ENCODE measurements around the gene MMADHC.

Gene MMADHC

GRCh38 chr2:149622343-149622742 lies 34.8 kb upstream of the MMADHC start:
- CTCF ChIA-PET: no interaction called here
- H3K36me3 ChIP-seq (ENCODE audit: control insufficient read depth in 4 of 4, insufficient read depth in 4 of 4, low read length in 3 of 4): no peaks in the 10 kb centered on the region
- POLR2A ChIA-PET: no interaction called here
- no peak overlapping the region for H3K4me3 ChIP-seq (ENCODE audit: control insufficient read depth in 1 of 7, extremely low read depth in 1 of 7, insufficient read depth in 4 of 7, low read depth in 2 of 7, low read length in 6 of 7)
- no peaks in the 10 kb centered on the region for H3K4me1 ChIP-seq (ENCODE audit: control extremely low read depth in 1 of 4, control insufficient read depth in 4 of 4, insufficient read depth in 4 of 4, low read length in 3 of 4)
- no peak for DNase-seq
- H3K27ac ChIP-seq (ENCODE audit: insufficient read depth in 1 of 2, low read depth in 1 of 2, low read length in 2 of 2, poor library complexity in 1 of 2, severe bottlenecking in 2 of 2): no peak overlapping the region
- no peaks in the 10 kb centered on the region for H3K9me3 ChIP-seq (ENCODE audit: control extremely low read depth in 1 of 5, control insufficient read depth in 4 of 5, insufficient read depth in 2 of 5, low read depth in 1 of 5, low read length in 4 of 5)
- WGBS (ENCODE audit: insufficient coverage): 100% methylated on average over 1 of the region's 1 CpG
- no peaks in the 10 kb centered on the region for H3K27me3 ChIP-seq (replicated peaks in 2 of 5; ENCODE audit: control insufficient read depth in 4 of 5, insufficient read depth in 5 of 5, low read length in 4 of 5)

GRCh38 chr2:149617476-149617875 lies 29.9 kb upstream of the MMADHC start:
- CTCF ChIA-PET: no interaction called here
- H3K9me3 ChIP-seq (ENCODE audit: control extremely low read depth in 1 of 5, control insufficient read depth in 4 of 5, insufficient read depth in 2 of 5, low read depth in 1 of 5, low read length in 4 of 5): no peaks in the 10 kb centered on the region
- POLR2A ChIA-PET: no interaction called here
- DNase-seq: no peak
- H3K27ac ChIP-seq (ENCODE audit: insufficient read depth in 1 of 2, low read depth in 1 of 2, low read length in 2 of 2, poor library complexity in 1 of 2, severe bottlenecking in 2 of 2): no peak overlapping the region
- H3K4me3 ChIP-seq (ENCODE audit: control insufficient read depth in 1 of 7, extremely low read depth in 1 of 7, insufficient read depth in 4 of 7, low read depth in 2 of 7, low read length in 6 of 7): no peak overlapping the region
- H3K27me3 ChIP-seq (replicated peaks in 2 of 5; ENCODE audit: control insufficient read depth in 4 of 5, insufficient read depth in 5 of 5, low read length in 4 of 5): no peaks in the 10 kb centered on the region
- H3K36me3 ChIP-seq (ENCODE audit: control insufficient read depth in 4 of 4, insufficient read depth in 4 of 4, low read length in 3 of 4): no peaks in the 10 kb centered on the region
- no peaks in the 10 kb centered on the region for H3K4me1 ChIP-seq (ENCODE audit: control extremely low read depth in 1 of 4, control insufficient read depth in 4 of 4, insufficient read depth in 4 of 4, low read length in 3 of 4)

GRCh38 chr2:149616681-149617456 lies 29.3 kb upstream of the MMADHC start:
- DNase-seq: no peak
- ChIA-PET CTCF (interaction anchor here (0.6 kb wide), 1 partner anchor 1546 kb away, joined by 3 read pairs; no protein-coding TSS in a partner anchor), POLR2A (no interaction called here)

GRCh38 chr2:149613704-149614103 lies 26.1 kb upstream of the MMADHC start:
- ChIA-PET CTCF (no interaction called here), POLR2A (no interaction called here)
- no peaks in the 10 kb centered on the region for H3K27me3 ChIP-seq (replicated peaks in 2 of 5; ENCODE audit: control insufficient read depth in 4 of 5, insufficient read depth in 5 of 5, low read length in 4 of 5)
- DNase-seq: no peak
- no peaks in the 10 kb centered on the region for H3K9me3 ChIP-seq (ENCODE audit: control extremely low read depth in 1 of 5, control insufficient read depth in 4 of 5, insufficient read depth in 2 of 5, low read depth in 1 of 5, low read length in 4 of 5)
- WGBS (ENCODE audit: insufficient coverage): no CpG with 5 or more reads among the region's 2 CpGs
- no peak overlapping the region for H3K4me3 ChIP-seq (ENCODE audit: control insufficient read depth in 1 of 7, extremely low read depth in 1 of 7, insufficient read depth in 4 of 7, low read depth in 2 of 7, low read length in 6 of 7)
- H3K36me3 ChIP-seq (ENCODE audit: control insufficient read depth in 4 of 4, insufficient read depth in 4 of 4, low read length in 3 of 4): no peaks in the 10 kb centered on the region
- no peaks in the 10 kb centered on the region for H3K4me1 ChIP-seq (ENCODE audit: control extremely low read depth in 1 of 4, control insufficient read depth in 4 of 4, insufficient read depth in 4 of 4, low read length in 3 of 4)
- H3K27ac ChIP-seq (ENCODE audit: insufficient read depth in 1 of 2, low read depth in 1 of 2, low read length in 2 of 2, poor library complexity in 1 of 2, severe bottlenecking in 2 of 2): no peak overlapping the region

More at GRCh38 chr2:149616681-149617456, 29.3 kb upstream of the MMADHC start:
- H3K27ac ChIP-seq (ENCODE audit: insufficient read depth in 1 of 2, low read depth in 1 of 2, low read length in 2 of 2, poor library complexity in 1 of 2, severe bottlenecking in 2 of 2): no peak overlapping the region
- H3K36me3 ChIP-seq (ENCODE audit: control insufficient read depth in 4 of 4, insufficient read depth in 4 of 4, low read length in 3 of 4): no peaks in the 10 kb centered on the region
- 100% methylated on average over 2 of the region's 3 CpGs for WGBS (ENCODE audit: insufficient coverage)
- no peaks in the 10 kb centered on the region for H3K4me1 ChIP-seq (ENCODE audit: control extremely low read depth in 1 of 4, control insufficient read depth in 4 of 4, insufficient read depth in 4 of 4, low read length in 3 of 4)
- no peak overlapping the region for H3K4me3 ChIP-seq (ENCODE audit: control insufficient read depth in 1 of 7, extremely low read depth in 1 of 7, insufficient read depth in 4 of 7, low read depth in 2 of 7, low read length in 6 of 7)
- no peaks in the 10 kb centered on the region for H3K27me3 ChIP-seq (replicated peaks in 2 of 5; ENCODE audit: control insufficient read depth in 4 of 5, insufficient read depth in 5 of 5, low read length in 4 of 5)
- no peaks in the 10 kb centered on the region for H3K9me3 ChIP-seq (ENCODE audit: control extremely low read depth in 1 of 5, control insufficient read depth in 4 of 5, insufficient read depth in 2 of 5, low read depth in 1 of 5, low read length in 4 of 5)

GRCh38 chr2:149612122-149612521 lies 24.5 kb upstream of the MMADHC start:
- WGBS (ENCODE audit: insufficient coverage): 100% methylated on average over 1 of the region's 1 CpG

GRCh38 chr2:149611100-149611820 lies 23.7 kb upstream of the MMADHC start:
- H3K27me3 ChIP-seq (replicated peaks in 2 of 5; ENCODE audit: control insufficient read depth in 4 of 5, insufficient read depth in 5 of 5, low read length in 4 of 5): no peaks in the 10 kb centered on the region
- no peaks in the 10 kb centered on the region for H3K4me1 ChIP-seq (ENCODE audit: control extremely low read depth in 1 of 4, control insufficient read depth in 4 of 4, insufficient read depth in 4 of 4, low read length in 3 of 4)
- H3K36me3 ChIP-seq (ENCODE audit: control insufficient read depth in 4 of 4, insufficient read depth in 4 of 4, low read length in 3 of 4): no peaks in the 10 kb centered on the region
- no peak overlapping the region for H3K27ac ChIP-seq (ENCODE audit: insufficient read depth in 1 of 2, low read depth in 1 of 2, low read length in 2 of 2, poor library complexity in 1 of 2, severe bottlenecking in 2 of 2)
- no peaks in the 10 kb centered on the region for H3K9me3 ChIP-seq (ENCODE audit: control extremely low read depth in 1 of 5, control insufficient read depth in 4 of 5, insufficient read depth in 2 of 5, low read depth in 1 of 5, low read length in 4 of 5)
- 90% methylated on average over 6 of the region's 7 CpGs for WGBS (ENCODE audit: insufficient coverage)
- no peak overlapping the region for H3K4me3 ChIP-seq (ENCODE audit: control insufficient read depth in 1 of 7, extremely low read depth in 1 of 7, insufficient read depth in 4 of 7, low read depth in 2 of 7, low read length in 6 of 7)
- POLR2A ChIA-PET: no interaction called here
- no peak for DNase-seq
- CTCF ChIA-PET: interaction anchor here (1.9 kb wide), 1 partner anchor 10 kb away, joined by 4 read pairs; no protein-coding TSS in a partner anchor

More at GRCh38 chr2:149612122-149612521, 24.5 kb upstream of the MMADHC start:
- H3K4me1 ChIP-seq (ENCODE audit: control extremely low read depth in 1 of 4, control insufficient read depth in 4 of 4, insufficient read depth in 4 of 4, low read length in 3 of 4): no peaks in the 10 kb centered on the region
- CTCF ChIA-PET: interaction anchor here (1.9 kb wide), 1 partner anchor 11 kb away, joined by 4 read pairs; no protein-coding TSS in a partner anchor
- no peak for DNase-seq
- no peaks in the 10 kb centered on the region for H3K27me3 ChIP-seq (replicated peaks in 2 of 5; ENCODE audit: control insufficient read depth in 4 of 5, insufficient read depth in 5 of 5, low read length in 4 of 5)
- H3K4me3 ChIP-seq (ENCODE audit: control insufficient read depth in 1 of 7, extremely low read depth in 1 of 7, insufficient read depth in 4 of 7, low read depth in 2 of 7, low read length in 6 of 7): no peak overlapping the region
- POLR2A ChIA-PET: no interaction called here
- H3K9me3 ChIP-seq (ENCODE audit: control extremely low read depth in 1 of 5, control insufficient read depth in 4 of 5, insufficient read depth in 2 of 5, low read depth in 1 of 5, low read length in 4 of 5): no peaks in the 10 kb centered on the region
- H3K27ac ChIP-seq (ENCODE audit: insufficient read depth in 1 of 2, low read depth in 1 of 2, low read length in 2 of 2, poor library complexity in 1 of 2, severe bottlenecking in 2 of 2): no peak overlapping the region
- H3K36me3 ChIP-seq (ENCODE audit: control insufficient read depth in 4 of 4, insufficient read depth in 4 of 4, low read length in 3 of 4): no peaks in the 10 kb centered on the region

- no peaks in the 10 kb centered on the region for H3K27me3 ChIP-seq (replicated peaks in 2 of 5; ENCODE audit: control insufficient read depth in 4 of 5, insufficient read depth in 5 of 5, low read length in 4 of 5)
- no peak overlapping the region for H3K27ac ChIP-seq (ENCODE audit: insufficient read depth in 1 of 2, low read depth in 1 of 2, low read length in 2 of 2, poor library complexity in 1 of 2, severe bottlenecking in 2 of 2)
- DNase-seq: no peak
- H3K4me1 ChIP-seq (ENCODE audit: control extremely low read depth in 1 of 4, control insufficient read depth in 4 of 4, insufficient read depth in 4 of 4, low read length in 3 of 4): peaks cover 0 to 3% (median 0%) of the 10 kb centered on the region in 4 experiments
- ChIA-PET POLR2A (no interaction called here), CTCF (no interaction called here)
- no peaks in the 10 kb centered on the region for H3K36me3 ChIP-seq (ENCODE audit: control insufficient read depth in 4 of 4, insufficient read depth in 4 of 4, low read length in 3 of 4)
- no peak overlapping the region for H3K4me3 ChIP-seq (ENCODE audit: control insufficient read depth in 1 of 7, extremely low read depth in 1 of 7, insufficient read depth in 4 of 7, low read depth in 2 of 7, low read length in 6 of 7)
- peaks cover 0 to 2% (median 0%) of the 10 kb centered on the region in 5 experiments for H3K9me3 ChIP-seq (ENCODE audit: control extremely low read depth in 1 of 5, control insufficient read depth in 4 of 5, insufficient read depth in 2 of 5, low read depth in 1 of 5, low read length in 4 of 5)
Observed at GRCh38 chr2:149606251-149606811, 18.8 kb upstream of the MMADHC start.

Measured in common myeloid progenitor, CD34-positive (primary cell).